A549 (cell line): ENCODE measurements around the gene MEF2C. TPM values are rescaled to one million over a fixed set of nuclear protein-coding genes. Genes with fewer than 3 reads are reported as not detected.

Source experiments
- ATAC-seq, 2 experiments: fragments of 200-7000 bp in 1 of 2; fragments of >200 bp in 1 of 2; cut with Nextera tagmentation in 1 of 2; cut with Tn5 transposase in 1 of 2; 3 replicates each; pipeline versions ENCODE4 v1.8.0 to v1.9.1; 2018 to 2020; ENCODE audit warnings: mild to moderate bottlenecking in 1 of 2, moderate library complexity in 1 of 2
- CTCF ChIA-PET: fragments of 300-600 bp; sonication (Branson Sonifier 250); formaldehyde crosslinking; extraction: SDS; loops from one replicate; lab custom pipeline; 2021; ENCODE audit warnings: antibody characterized with exemption, inconsistent platforms; lab: Yijun Ruan, JAX
- POLR2A ChIA-PET: fragments of 350-600 bp; formaldehyde crosslinking; extraction: SDS; loops from one replicate; lab custom pipeline; 2021; ENCODE audit warnings: antibody characterized with exemption, inconsistent platforms; lab: Yijun Ruan, JAX
- DNase-seq, 2 experiments: peaks; one replicate each; pipeline versions ENCODE4 v3.0.0 to v3.0.0-alpha.2; 2011 to 2016; ENCODE audit warnings: low read depth in 1 of 2, low spot score in 1 of 2
- FAIRE-seq: peaks from 2 replicates; lab custom pipeline; 2011; peaks lifted over from hg19 to GRCh38; lab: Jason Lieb, UNC
- H3K27ac ChIP-seq, 2 experiments: fragments of >200 bp; sonication (Bioruptor Twin); formaldehyde crosslinking; 3 replicates each; pipeline ENCODE4 v1.5.1; 2016 to 2017
- H3K4me1 ChIP-seq: fragments of >200 bp; sonication (Bioruptor Twin); formaldehyde crosslinking; 3 replicates; pipeline ENCODE4 v1.6.1; 2016
- H3K4me2 ChIP-seq: fragments of >200 bp; sonication (Bioruptor Twin); formaldehyde crosslinking; 3 replicates; pipeline ENCODE4 v1.6.1; 2016
- H3K4me3 ChIP-seq: fragments of >200 bp; sonication (Bioruptor Twin); formaldehyde crosslinking; 3 replicates; pipeline ENCODE4 v1.5.1; 2016
- H3K9me3 ChIP-seq: fragments of >200 bp; sonication (Bioruptor Twin); formaldehyde crosslinking; 3 replicates; pipeline ENCODE4 v1.6.1; 2016
- ATOH8 ChIP-seq: fragments of 250-450 bp; sonication (Bioruptor Pico); IDR thresholded peaks from 2 replicates; pipeline ENCODE4 v1.5.0; 2020; ENCODE audit warnings: low read depth, mild to moderate bottlenecking, moderate library complexity
- CHD4 ChIP-seq: fragments of 200-600 bp; sonication (generic); IDR thresholded peaks from 2 replicates; pipeline ENCODE4 v1.6.1; 2016; ENCODE audit warnings: antibody characterized with exemption, mild to moderate bottlenecking, borderline replicate concordance
- E2F6 ChIP-seq: IDR thresholded peaks from 2 replicates; pipeline ENCODE4 v1.6.1; 2012; ENCODE audit warnings: low read depth, borderline replicate concordance
- ELK1 ChIP-seq: fragments of 150-350 bp; IDR thresholded peaks from 2 replicates; pipeline ENCODE4 v1.6.1; 2014; ENCODE audit warnings: low read depth, mild to moderate bottlenecking, low read length
- EP300 ChIP-seq, 2 experiments: fragments of >200 bp; sonication (Bioruptor Twin); formaldehyde crosslinking; IDR thresholded peaks; 2 replicates in 1 of 2; 3 replicates in 1 of 2; pipeline ENCODE4 v1.6.1; 2016 to 2017
- ESRRA ChIP-seq: fragments of 150-350 bp; IDR thresholded peaks from 2 replicates; pipeline ENCODE4 v1.6.1; 2014; ENCODE audit warnings: mild to moderate bottlenecking, low read length, borderline replicate concordance
- HDAC2 ChIP-seq: fragments of 200-600 bp; sonication (generic); IDR thresholded peaks from 2 replicates; pipeline ENCODE4 v1.6.1; 2016
- HOXB5 ChIP-seq: fragments of 250-450 bp; sonication (Bioruptor Pico); IDR thresholded peaks from 2 replicates; pipeline ENCODE4 v1.5.0; 2020; ENCODE audit warnings: mild to moderate bottlenecking, moderate library complexity
- JUN ChIP-seq, 2 experiments: fragments of >200 bp; sonication (Bioruptor Twin); formaldehyde crosslinking; IDR thresholded peaks; 2 replicates in 1 of 2; 3 replicates in 1 of 2; pipeline ENCODE4 v1.6.1; 2016 to 2017
- MAX ChIP-seq: IDR thresholded peaks from 2 replicates; pipeline ENCODE4 v1.6.1; 2012
- MYC ChIP-seq: IDR thresholded peaks from 2 replicates; pipeline ENCODE4 v1.6.1; 2012; ENCODE audit warnings: mild to moderate bottlenecking, inconsistent platforms, low read length, improper control_type of control experiment, borderline replicate concordance
- NPAS2 ChIP-seq: fragments of 250-450 bp; sonication (Bioruptor Pico); IDR thresholded peaks from 2 replicates; pipeline ENCODE4 v1.8.0; 2022; ENCODE audit warnings: mild to moderate bottlenecking, moderate library complexity, borderline replicate concordance
- PBX3 ChIP-seq: IDR thresholded peaks from 2 replicates; pipeline ENCODE4 v1.6.1; 2012
- PHF8 ChIP-seq: fragments of 200-600 bp; sonication (generic); IDR thresholded peaks from 2 replicates; pipeline ENCODE4 v1.6.1; 2016; ENCODE audit warnings: low read depth, mild to moderate bottlenecking, antibody characterized with exemption, moderate library complexity, borderline replicate concordance
- POLR2A ChIP-seq: IDR thresholded peaks from 2 replicates; pipeline ENCODE4 v1.6.1; 2012; ENCODE audit warnings: mild to moderate bottlenecking, low read length
- RARB ChIP-seq: fragments of 250-450 bp; sonication (Bioruptor Pico); IDR thresholded peaks from 2 replicates; pipeline ENCODE4 v1.8.0; 2021; ENCODE audit warnings: mild to moderate bottlenecking, moderate library complexity
- RCOR1 ChIP-seq: fragments of 150-350 bp; IDR thresholded peaks from 2 replicates; pipeline ENCODE4 v1.6.1; 2014; ENCODE audit warnings: antibody characterized with exemption, low read length, low read depth
- RFX5 ChIP-seq: fragments of 450-650 bp; IDR thresholded peaks from 2 replicates; pipeline ENCODE4 v1.7.1; 2014; ENCODE audit warnings: antibody characterized with exemption, mild to moderate bottlenecking, moderate library complexity
- RNF2 ChIP-seq: fragments of 200-600 bp; sonication (generic); IDR thresholded peaks from 2 replicates; pipeline ENCODE4 v1.6.1; 2016; ENCODE audit warnings: low read depth, mild to moderate bottlenecking, antibody characterized with exemption, moderate library complexity, borderline replicate concordance
- SREBF2 ChIP-seq: fragments of 450-650 bp; IDR thresholded peaks from 2 replicates; pipeline ENCODE4 v1.6.1; 2014; ENCODE audit warnings: mild to moderate bottlenecking, moderate library complexity
- TP53 ChIP-seq: fragments of 250-450 bp; sonication (Bioruptor Pico); IDR thresholded peaks from 2 replicates; pipeline ENCODE4 v1.5.0; 2021; ENCODE audit warnings: mild to moderate bottlenecking, moderate library complexity
- ZC3H11A ChIP-seq: fragments of 450-650 bp; IDR thresholded peaks from 2 replicates; pipeline ENCODE4 v1.6.1; 2014; ENCODE audit warnings: antibody characterized with exemption, mild to moderate bottlenecking
- WGBS: methylation state at CpG from one replicate; pipeline ENCODE4 v1.1.6; 2017; ENCODE audit errors: missing lambda C conversion rate; 5-methylcytosine and 5-hydroxymethylcytosine counted together
- polyA plus RNA-seq, 4 experiments: library from polyadenylated mRNA; depleted of rRNA in 3 of 4; stranded (reverse); fragments of >200 nt; fragmentation: RNase III in 1 of 4; extraction: RNeasy Plus Mini Kit Qiagen cat#74134 plus additional on column Dnase treatment in 1 of 4; gene quantifications; 2 replicates in 3 of 4; 3 replicates in 1 of 4; pipeline ENCODE4 v1.2.3, GENCODE V29; 2011 to 2017

The MEF2C gene
- polyA plus RNA-seq, 2 of the 4 experiments (the other 2 are of a cell fraction): 0.03 to 0.06 TPM

- no peak for FAIRE-seq
- ChIA-PET POLR2A (no interaction called here), CTCF (interaction anchor here (1.0 to 2.4 kb wide), 4 partner anchors 9 to 1550 kb away, joined by 3 to 7 read pairs (median 4); no protein-coding TSS in a partner anchor)
- Histone ChIP-seq H3K4me1 (no peaks in the 10 kb centered on the region), H3K4me2 (no peak overlapping the region), H3K27ac (no peak overlapping the region), H3K9me3 (no peaks in the 10 kb centered on the region), H3K4me3 (no peak overlapping the region)
- no peak for TF ChIP-seq ELK1
- TF ChIP-seq TP53 (CRISPR knock-in tag): no peak
- TF ChIP-seq NPAS2: no peak
- TF ChIP-seq PBX3: no peak
- no peak for TF ChIP-seq EP300 (IDR thresholded peaks at IDR 0.05)
- TF ChIP-seq RFX5: no peak
- no peak for TF ChIP-seq HDAC2
- ATAC-seq: no peak
- DNase-seq: no peak
- 0% methylated on average over 3 of the region's 3 CpGs for WGBS
Observed at GRCh38 chr5:88715503-88715902, 167.5 kb downstream of the MEF2C start.

- ChIA-PET CTCF (interaction anchor here (1.5 to 2.4 kb wide), 3 partner anchors 11 to 933 kb away, joined by 5 to 7 read pairs (median 5); no protein-coding TSS in a partner anchor), POLR2A (no interaction called here)
- WGBS: 0% methylated on average over 2 of the region's 2 CpGs
Observed at GRCh38 chr5:88713818-88714217, 169.2 kb downstream of the MEF2C start.

More at GRCh38 chr5:88713818-88714217, 169.2 kb downstream of the MEF2C start:
- TF ChIP-seq SREBF2 (no peak), TP53 (CRISPR knock-in tag) (no peak), ZC3H11A (no peak), ATOH8 (CRISPR knock-in tag) (no peak), MAX (no peak), POLR2A (no peak), E2F6 (no peak), PBX3 (no peak), CHD4 (no peak), ESRRA (no peak), EP300 (IDR thresholded peaks at IDR 0.05) (no peak), ELK1 (no peak), MYC (no peak), RCOR1 (no peak), RNF2 (no peak), RARB (CRISPR knock-in tag) (no peak), JUN (IDR thresholded peaks at IDR 0.05) (no peak), HOXB5 (CRISPR knock-in tag) (no peak), PHF8 (no peak)
- no peak for DNase-seq
- Histone ChIP-seq H3K27ac (no peak overlapping the region), H3K9me3 (no peaks in the 10 kb centered on the region), H3K4me2 (no peak overlapping the region), H3K4me1 (no peaks in the 10 kb centered on the region), H3K4me3 (no peak overlapping the region)
- ATAC-seq: no peak
- no peak for FAIRE-seq
